ENCODE measurements around the gene SLC25A25.

Gene SLC25A25

DNA sequence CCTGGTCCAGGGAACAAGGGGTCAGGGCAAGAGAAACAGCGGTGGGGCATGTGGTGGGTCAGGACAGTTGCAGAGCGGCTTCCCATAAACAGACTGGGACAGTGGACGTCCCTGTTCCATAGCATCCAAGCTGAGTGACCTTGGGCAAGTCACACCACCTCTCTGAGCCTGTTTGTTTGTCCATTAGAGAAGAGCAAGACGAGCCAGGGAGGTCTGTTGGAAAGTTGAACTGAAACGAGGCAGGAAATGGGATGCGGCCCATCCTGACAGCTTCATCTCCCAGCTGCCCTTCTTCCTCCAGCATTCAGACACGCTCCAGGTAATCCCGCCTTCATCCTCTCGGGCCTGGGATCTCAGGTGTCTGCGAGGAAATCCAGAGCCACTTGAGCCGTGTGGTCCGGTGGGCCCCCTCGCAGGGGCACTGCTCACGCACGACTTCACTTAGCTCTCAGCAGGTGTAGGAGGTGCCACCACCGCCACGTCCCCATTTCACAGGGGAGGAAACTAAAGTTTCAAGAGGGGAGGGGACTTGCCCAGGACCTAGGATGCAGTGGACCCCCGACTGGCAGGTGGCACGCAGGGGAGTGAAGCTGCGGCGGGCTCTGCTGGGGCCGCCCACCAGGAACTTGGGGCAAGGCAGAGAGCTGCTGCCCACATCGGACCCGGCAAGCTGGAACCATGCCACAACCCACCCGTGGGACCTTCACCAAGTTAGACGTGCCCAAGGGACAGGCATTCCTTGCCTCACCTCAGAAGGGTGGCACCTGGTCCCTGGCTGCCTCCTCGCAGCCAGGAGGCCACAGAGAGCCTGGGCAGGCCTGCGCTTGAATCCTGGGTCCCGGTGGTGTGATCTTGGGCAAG, 46.5 kb downstream of the SLC25A25 start:
- no peak for DNase-seq

DNA sequence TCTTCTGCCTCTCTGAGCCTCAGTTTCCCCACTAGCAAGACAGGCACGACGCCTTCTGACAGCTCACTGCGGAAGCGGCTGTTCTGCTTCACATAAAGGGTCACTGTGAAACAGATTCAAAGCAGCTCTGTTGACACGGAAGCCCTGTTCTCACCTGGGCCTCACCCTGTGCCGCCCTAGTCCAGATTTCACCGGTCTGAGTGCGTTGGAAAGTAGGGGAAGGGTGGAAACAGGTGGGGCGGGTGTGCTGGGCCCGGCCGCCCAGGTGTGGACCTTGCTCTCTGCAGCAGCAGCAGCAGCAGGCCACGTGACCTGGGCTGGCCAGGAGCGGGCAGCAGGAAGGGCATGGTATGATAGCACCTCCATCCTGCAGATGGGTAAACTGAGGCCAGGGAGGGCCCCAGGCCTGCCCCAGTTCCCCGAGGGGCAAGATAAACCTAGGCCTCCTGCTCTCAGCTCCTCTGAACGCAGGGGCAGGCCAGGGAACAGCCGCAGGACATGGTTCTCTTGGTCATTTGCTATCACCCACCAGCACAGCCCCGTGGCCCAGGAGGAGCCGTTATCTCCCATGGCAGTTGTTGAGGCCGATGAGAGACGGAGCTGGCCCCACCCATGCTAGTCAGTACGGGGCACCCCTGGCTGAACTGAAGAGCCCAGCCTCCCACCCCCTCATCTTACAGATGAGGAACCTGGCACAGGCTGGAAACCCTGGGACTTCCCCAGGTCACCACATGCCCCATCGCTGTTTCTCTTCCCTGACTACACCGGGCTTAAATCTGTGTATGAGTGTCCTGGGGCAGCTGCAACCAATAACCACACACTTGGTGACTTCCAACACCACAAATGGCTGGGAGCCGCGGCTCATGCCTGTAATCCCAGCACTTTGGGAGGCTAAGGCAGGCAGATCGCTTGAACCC, 47.4 kb downstream of the SLC25A25 start:
- no peak for DNase-seq

DNA sequence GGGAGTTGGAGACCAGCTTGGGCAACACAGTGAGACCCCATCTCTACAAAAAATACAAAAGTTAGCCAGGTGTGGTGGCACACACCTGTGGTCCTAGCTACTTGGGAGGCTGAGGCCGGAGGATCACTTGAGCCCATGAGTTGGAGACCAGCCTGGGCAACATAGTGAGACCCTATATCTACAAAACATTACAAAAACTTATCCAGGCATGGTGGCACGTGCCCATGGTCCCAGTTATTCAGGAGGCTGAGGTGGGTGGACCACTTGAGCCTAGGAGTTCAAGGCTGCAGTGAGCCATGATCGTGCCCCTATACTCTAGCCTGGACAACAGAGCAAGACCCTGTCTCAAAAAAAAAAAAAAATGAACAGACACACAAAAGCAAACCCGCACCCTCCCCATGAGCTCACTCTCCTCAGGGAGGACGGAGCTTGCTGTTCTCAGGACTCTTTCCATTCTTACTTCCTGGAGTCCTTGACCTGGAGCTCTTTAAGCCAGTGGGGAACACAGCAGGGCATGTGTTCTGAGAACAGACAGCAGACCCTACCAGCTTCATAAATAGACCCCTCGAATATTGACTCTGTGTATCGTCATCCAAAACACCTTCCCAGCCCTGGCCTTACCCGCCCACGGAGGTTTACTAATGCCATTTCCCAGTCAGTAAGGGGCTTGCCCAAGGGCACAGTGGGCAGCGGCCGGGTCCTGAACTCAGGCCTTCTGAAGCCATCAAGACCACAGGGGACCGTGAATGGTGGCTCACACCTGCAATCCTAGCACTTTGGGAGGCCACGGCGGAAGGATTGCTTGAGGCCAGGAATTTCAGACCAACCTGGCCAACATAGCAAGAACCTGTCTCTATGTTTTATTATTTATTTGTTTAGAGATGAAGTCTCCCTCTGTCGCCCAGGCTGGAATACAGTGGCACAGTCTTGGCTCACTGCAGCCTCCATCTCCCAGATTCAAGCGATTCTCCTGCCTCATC, 48.4 kb downstream of the SLC25A25 start:
- DNase-seq = no peak

DNA sequence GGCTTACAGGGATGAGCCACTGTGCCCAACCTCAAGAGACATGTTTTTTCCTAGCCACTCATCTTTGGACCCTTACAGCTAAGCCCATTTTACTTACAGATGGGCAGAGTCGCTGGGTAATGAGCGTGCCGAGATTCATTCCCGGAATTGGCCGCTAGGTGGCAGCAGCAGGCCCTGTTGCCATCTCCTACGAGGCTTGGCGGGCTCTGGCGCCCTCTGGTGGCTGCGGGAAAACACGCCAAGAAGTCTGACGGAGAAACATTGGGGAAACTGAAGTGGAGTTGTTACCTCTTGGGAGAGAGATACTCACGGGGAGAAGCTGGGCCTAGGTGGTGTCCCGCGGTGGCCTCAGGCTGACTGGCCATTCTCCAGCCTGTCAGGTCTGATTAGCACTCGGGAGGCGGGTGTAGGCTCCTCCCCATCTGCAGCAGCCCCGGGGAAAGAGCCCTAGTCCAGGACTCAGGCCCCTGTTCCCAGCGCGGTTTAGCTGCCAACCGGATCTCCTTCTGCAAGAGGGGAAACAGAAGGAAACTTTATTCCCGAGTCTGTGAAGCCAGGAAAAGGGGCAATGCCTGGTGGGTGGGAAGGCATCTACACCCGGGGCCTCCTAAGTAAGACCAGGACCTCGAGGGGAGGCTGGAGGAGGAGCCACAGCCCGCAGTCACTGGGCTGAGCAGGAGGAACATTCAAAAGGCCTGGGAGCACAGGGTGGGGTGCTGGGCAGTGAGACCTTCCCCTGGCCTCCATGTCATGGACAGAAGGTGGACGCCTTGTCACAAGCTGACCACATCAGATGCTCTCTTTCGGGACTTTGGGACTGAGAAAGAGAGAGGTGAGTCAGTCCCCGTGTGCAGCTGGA, 49.8 kb downstream of the SLC25A25 start:
- peak; percentile 84 for DNase-seq

DNA sequence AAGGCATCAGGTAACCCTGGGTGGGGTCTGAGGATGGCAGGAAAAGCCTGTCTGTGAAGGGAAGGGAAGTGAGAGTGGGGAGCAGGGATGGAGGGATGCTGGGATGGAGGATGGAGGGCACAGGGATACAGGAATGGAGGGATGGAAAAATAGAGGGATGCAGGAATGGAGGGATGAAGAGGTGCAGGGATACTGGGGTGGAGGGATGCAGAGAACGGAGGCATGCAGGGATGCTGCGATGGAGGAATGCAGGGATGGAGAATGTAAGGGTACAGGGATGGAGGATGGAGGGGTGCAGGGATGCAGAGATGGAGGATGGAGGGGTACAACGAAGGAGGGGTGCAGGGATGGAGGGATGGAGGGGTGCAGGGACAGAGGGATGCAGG, 50.4 kb downstream of the SLC25A25 start:
- DNase-seq = no peak

DNA sequence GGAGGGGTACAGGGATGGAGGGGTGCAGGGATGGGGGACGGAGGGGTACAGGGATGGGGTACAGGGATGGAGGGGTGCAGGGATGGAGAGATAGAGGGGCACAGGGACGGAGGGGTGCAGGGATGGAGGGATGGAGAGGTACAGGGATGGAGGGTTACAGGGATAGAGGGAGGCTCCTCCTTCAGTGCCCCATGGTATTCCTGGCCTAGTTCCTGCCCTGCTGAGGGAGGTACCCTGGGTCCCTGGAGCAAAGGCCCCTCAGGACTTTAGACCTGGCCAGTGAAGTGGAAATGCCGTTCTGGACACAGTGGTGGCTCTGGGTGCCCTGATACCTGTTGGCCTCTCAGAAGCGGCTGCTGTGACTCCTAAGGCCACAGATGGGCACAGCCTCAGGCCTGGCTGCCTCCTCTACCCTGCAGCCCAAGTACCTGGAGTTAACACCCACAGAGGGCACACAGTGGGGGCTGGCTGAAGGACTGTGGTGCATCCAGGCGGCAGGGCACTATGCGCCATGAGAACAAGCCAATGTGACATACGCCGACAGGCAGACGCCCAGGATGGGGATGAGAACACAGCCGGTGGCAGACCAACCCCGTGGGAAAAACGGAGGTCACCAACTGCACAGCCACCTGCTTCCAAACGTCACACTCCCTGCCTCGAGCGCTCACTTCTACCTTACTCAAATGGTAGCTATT, 51.1 kb downstream of the SLC25A25 start:
- DNase-seq = no peak

DNA sequence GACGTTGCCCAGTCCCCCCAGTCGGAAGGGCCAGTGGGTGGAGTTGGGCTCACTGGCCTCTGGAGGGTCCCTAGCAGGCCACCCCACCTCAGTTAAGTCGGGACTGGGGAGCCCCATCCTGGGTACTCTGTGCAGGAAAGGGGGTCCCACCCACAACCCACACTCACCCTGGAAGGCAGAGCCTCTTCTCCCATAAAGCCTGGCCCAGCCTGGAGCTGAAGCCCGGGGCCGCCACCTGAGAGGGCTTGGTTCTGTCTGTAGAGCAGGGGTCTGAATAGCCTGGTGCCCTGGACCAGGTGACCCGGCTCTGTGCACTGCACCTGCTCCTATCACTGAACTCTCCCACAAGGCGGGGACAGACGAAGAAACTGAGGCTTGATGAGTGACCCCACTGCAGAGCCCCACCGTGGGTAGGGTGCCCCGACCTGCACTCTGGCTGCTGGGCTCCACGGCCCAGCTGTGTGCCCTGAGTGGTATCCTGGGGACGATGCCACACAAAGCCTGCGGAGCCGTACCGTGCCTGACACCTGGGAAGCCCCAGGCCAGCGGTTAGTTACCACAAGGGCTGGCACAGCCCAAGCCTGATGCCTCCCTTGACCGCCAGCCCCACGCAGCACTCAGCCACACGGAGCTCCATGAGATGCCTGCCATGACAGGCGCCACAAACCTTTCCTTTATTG, 52.2 kb downstream of the SLC25A25 start:
- DNase-seq = no peak

DNA sequence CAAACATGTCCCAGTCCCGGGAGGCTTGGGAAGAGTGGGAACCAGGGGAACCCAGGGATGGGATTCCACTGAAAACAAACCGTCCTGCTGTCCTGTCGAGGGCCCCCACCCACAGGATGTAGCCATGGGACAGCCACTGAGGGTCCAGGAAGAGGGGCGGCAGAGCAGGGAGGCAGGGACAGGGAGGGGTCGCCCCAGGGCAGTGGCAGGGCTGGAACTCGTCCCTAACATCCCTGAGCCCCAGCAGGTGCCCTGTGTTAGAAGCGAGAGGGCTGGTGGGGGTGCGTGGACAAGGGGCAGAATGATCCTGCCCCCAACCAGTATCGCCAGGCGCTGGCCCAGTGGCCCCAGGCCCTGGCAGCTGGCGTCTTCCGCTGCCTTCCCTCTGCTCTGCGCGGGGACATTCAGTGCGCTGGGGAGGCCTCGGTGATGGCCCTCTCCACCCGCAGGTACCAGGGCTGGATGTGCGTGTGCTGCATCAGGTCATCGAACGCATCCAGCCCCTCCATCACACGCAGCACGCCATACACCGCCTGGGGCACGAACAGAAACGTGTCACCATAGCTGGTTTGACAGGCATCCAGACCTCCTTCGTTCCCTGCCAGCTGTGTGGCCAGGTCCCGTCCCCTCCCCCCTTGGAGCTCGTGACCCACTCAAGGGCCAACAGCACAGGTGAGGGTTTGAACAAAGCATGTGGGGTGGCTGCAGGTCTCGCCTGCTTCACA, 52.9 kb downstream of the SLC25A25 start:
- DNase-seq = no peak

DNA sequence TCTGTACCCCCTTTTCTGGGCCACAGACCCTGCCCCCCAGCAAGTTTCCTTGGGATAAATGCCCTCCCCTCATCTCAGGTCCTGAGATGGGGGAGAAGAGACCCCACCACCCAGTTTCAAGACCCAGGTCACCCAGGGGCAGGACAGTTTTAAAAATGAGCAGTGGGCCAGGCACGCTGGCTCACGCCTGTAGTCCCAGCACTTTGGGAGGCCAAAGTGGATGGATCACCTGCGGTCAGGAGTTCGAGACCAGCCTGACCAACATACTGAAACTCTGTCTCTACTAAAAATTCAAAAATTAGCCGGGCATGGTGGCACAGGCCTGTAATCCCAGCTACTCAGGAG, 53.4 kb downstream of the SLC25A25 start:
- no peak for DNase-seq

DNA sequence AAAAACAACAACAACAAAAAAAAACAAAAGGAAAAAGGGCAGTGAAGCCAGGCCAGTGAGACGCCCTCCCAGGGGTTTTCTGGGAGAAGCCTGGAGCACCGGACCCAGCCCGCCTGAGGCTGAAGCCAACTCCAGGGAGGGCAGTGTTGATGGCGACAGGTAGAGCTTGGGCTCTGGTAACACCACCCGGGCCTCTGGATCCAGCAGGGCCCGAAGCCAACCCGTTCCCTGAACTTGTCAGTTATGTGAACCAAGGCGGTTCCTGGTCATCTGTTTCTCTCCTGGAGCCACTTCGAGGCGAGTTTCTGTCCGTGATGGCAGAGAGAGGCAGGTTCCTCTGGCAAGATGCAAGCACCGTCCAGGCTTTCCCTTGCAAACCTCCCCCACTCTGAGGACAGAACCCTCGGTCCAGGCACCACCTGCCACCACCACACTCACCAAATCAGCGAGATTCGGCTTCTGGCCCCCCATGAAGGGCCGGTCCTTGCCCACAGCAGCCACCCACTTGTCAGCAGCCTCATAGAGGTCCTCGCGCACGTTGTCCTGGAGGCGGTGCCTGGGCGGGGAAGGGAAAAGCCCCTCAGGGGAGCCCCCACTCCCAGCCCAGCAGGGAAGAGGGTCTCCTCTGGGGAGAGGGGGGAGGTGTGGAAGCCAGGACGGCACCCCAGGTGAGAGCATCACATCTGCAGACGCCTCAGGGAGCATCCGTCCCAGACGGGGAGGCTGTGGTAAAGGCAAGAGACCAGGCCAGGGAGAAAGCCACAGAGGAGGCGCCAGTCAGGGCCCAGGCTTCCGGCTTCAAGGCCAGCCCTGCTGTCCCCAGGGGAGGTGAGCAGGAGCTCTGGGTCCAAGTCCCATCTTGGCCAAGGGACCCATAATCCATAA, 54.1 kb downstream of the SLC25A25 start:
- DNase-seq = no peak

DNA sequence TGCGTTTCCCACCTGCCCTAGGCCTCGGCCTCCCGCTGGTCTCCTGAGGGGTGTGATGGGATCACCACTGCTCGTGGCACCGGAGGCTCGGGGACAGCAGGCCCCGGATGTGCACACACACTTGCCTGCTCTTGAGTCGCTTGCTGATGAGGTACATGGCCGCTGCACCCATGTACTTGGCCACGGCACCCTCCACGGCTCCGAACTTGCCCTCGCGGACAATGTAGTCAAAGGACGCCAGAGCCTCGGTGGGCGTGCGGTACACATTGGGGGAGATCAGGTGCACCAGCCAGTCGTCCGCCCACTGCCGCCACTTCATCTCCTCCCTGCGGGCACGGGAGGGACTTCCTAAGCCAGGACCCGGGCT, 54.8 kb downstream of the SLC25A25 start:
- DNase-seq = no peak

DNA sequence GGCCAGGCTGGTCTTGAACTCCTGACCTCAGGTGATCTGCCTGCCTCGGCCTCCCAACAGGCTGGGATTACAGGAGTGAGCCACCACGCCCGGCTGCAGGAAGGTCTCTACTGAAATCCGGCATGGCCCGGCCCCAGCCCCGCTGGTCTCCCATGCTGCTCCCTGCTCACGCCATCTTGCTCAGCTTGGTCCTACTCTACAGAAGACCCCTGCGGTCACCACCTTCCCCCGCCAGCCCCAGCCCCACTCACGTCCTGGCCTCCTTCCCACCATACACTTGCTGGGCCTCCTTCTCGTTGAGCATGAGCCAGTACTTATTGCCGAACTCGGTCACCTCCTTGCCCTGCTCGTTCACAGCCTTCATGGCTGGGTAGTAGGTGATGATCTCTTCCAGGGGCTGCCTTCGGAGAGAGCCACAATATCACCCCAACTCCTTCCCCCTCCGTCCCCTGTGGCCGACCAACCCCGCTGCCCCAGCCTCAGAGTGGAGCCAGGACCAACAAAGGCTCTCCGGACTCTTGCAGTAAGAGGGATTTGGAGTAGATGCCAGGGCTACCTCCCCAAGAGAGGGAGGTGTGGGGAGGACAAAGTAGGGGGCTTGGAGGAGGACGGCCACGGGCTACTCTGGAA, 55.5 kb downstream of the SLC25A25 start:
- DNase-seq = no peak

DNA sequence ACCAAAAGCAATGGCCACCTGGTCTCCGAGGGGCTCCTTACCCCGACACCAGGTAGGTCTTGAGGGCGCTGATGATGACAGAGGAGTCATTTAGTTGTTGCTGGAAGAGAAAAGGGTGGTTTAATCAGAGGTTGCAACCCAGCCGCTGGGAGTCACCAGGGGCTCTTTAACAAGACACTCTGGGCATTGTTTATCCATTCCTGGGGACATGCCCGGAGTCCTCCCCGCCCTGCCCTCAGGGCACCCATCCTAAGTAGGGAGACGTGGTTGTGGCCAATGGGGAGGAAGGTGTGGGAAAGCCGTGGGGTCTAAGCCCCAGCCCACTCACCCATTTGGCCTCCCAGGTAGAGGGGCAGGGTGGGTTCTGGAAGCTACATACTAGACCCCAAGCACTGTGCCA, 56.4 kb downstream of the SLC25A25 start:
- no peak for DNase-seq

DNA sequence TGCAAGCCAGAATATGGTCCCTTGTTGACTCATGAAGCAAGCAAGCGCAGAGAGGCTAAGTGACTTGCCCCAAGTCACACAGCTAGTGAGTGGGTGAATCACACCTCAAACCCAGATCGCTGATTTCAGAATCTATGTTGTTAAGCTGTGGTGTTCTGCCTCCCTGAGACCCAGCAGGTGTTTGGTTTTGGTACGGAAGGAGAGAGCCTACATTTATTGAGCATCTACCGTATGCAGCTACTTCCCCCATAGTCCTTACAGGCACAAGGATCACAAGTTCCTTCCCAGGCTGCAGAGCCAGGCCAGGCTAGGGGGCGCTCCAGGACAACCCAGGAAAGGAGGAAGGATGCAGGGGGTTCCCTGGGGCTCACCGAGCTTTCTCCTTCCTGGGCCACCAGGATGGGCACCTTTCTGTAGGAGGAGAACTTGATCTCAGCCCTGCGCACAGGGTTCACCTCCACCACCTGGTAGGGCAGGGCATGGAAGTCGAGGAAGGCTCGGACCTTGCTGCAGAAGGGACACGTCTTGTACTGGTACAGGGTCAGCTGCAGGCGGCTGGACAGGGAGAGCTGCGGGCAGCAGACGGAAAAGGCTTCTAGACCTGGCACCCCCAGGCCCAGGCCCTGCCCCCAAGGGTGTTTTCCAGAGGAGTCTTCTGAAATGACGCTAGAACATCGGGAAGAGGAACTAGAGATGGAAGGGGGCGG, 57.0 kb downstream of the SLC25A25 start:
- peak; percentile 56 for DNase-seq

DNA sequence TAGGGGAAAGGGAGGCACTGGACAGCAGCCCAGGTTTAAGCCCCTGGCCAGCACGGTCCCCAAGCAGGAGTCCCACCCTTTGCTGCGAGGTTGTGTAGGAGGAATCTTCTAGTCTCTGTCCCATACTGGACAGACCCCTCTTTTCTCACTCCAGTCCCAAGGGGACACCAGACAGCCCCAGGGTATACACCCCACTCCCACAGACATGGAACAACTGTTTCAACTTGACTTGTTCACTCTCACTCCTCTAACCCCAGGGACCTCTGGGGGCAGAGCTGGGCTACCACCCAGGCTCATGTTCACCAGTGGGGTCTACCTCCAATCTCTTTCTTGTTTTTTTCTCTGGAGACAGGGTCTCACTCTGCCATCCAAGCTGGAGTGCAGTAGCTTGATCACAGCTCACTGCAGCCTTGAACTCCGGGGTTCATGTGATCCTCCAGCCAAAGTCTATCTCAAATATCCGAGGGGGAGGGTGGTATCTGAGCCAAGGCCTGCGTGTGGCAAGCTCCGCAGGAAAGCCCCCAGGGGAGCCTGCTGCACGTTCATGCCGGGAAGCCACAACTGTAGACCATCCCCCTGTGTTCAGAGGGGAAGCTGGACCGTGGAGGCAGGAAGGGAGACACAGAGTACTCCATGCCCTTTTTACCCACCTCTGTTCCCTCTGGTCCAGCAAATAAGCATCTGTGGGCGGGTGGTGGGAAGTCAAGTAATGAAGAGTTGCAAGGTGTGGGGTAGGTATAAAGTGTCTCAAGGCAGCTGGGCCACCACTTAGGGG, 57.7 kb downstream of the SLC25A25 start:
- peak; percentile 42 for DNase-seq

DNA sequence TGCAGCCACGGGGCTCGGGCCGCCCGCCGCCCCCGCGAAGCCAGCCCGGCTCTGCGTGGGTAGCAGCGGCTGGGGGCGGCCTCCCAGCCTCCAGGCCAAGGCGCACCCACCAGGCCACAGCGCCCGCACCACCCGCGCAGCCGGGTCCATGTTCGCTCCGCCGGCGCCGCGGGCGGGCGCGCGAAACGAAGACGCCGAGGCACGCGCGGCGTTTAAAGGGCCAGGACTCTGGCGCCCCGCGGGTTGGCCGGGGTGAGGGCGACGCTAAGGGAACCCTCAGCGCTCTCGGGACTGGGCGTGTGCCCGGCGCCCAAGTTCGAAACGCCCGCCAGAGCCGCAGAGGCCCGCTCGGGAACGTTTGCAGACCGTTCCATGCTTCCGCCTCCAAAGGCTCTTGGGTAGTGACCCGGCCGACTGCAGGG, 59.5 kb downstream of the SLC25A25 start, which contains the start of gene PTGES2:
TSS of gene PTGES2 (minus strand) at position 162 of the 422 bp plus-strand sequence. CDS start at position 150, 12 bp downstream.
- peak; percentile 91 for DNase-seq

Data from fibroblast of skin of scalp (primary cell).